ENCODE results near the gene MMP28. TPM values are rescaled to one million over a fixed set of nuclear protein-coding genes. Genes with fewer than 3 reads are reported as not detected.

Gene MMP28
- total and polyA plus RNA-seq, 2 donors (not counting 1 experiment from before 2014, with no cell fraction given) = 0.15 to 2.0 TPM

GRCh38 chr17:35742896-35743477, 52.5 kb downstream of the MMP28 start:
- DNase-seq (no peak), ATAC-seq (ENCODE audit: low read depth) (no peak)
- H2AFZ ChIP-seq (ENCODE audit: insufficient read depth, low read depth, low read length, poor library complexity, severe bottlenecking) = no peak overlapping the region
- H3K27me3 Mint-ChIP-seq = peaks cover 38% of the 10 kb centered on the region
- no peak overlapping the region for H3K27ac ChIP-seq (ENCODE audit: low read length in 2 of 2)
- H3K27ac Mint-ChIP-seq = no peak overlapping the region
- CTCF ChIA-PET = interaction anchor here (1.0 kb wide), 1 partner anchor 21 kb away, joined by 3 read pairs; no protein-coding TSS in a partner anchor
- H3K4me1 Mint-ChIP-seq = peaks cover 7% of the 10 kb centered on the region
- no peak overlapping the region for H3K4me2 ChIP-seq (replicated peaks; ENCODE audit: low read depth, low read length, poor library complexity, severe bottlenecking)
- POLR2A ChIA-PET = no interaction called here
- H3K9me3 Mint-ChIP-seq (ENCODE audit: insufficient read depth) = no peaks in the 10 kb centered on the region
- no peaks in the 10 kb centered on the region for H3K79me2 ChIP-seq (ENCODE audit: control insufficient read depth, insufficient read depth, low read length)
- 89% methylated on average over 4 of the region's 7 CpGs for WGBS (ENCODE audit: insufficient coverage)
- no peak overlapping the region for H3K4me3 ChIP-seq (ENCODE audit: control extremely low read depth in 1 of 5, extremely low read depth in 1 of 5, insufficient read depth in 1 of 5, low read depth in 2 of 5, low read length in 4 of 5)
- H4K20me1 ChIP-seq (ENCODE audit: control insufficient read depth, insufficient read depth, low read length, poor library complexity, severe bottlenecking) = no peaks in the 10 kb centered on the region
- no peak overlapping the region for H3K4me3 Mint-ChIP-seq
- intact Hi-C loops (cut with micrococcal nuclease) = no loop called here
- peaks cover 0 to 17% (median 0%) of the 10 kb centered on the region in 3 donors for H3K9me3 ChIP-seq (ENCODE audit: control extremely low read depth in 1 of 3, control insufficient read depth in 2 of 3, insufficient read depth in 1 of 3, low read length in 2 of 3)
- peaks cover 0 to 36% (median 9%) of the 10 kb centered on the region in 4 experiments for H3K27me3 ChIP-seq (replicated peaks in 1 of 4; ENCODE audit: control extremely low read depth in 1 of 4, control insufficient read depth in 3 of 4, insufficient read depth in 4 of 4, low read length in 3 of 4)
- TF ChIP-seq CTCF (IDR thresholded peaks at IDR 0.05) = no peak
- no peak for TF ChIP-seq EZH2 (IDR thresholded peaks at IDR 0.05; ENCODE audit: borderline replicate concordance, insufficient read depth, low read depth, low read length, poor library complexity, severe bottlenecking)
- H3K4me1 ChIP-seq (ENCODE audit: control insufficient read depth in 2 of 2, insufficient read depth in 2 of 2, low read length in 2 of 2) = peaks cover 0 to 8% of the 10 kb centered on the region in 2 donors
- H3K9ac ChIP-seq (ENCODE audit: low read length) = no peak overlapping the region
- H3K36me3 ChIP-seq (replicated peaks in 1 of 2; ENCODE audit: control extremely low read depth in 1 of 2, control insufficient read depth in 1 of 2, extremely low read depth in 1 of 2, insufficient read depth in 2 of 2, low read length in 1 of 2) = no peaks in the 10 kb centered on the region

- H3K9me3 ChIP-seq (ENCODE audit: control extremely low read depth in 1 of 3, control insufficient read depth in 2 of 3, insufficient read depth in 1 of 3, low read length in 2 of 3) = peaks cover 0 to 12% (median 0%) of the 10 kb centered on the region in 3 donors
- CTCF ChIA-PET = no interaction called here
- no peak overlapping the region for H3K4me2 ChIP-seq (replicated peaks; ENCODE audit: low read depth, low read length, poor library complexity, severe bottlenecking)
- peaks cover 0 to 31% (median 6%) of the 10 kb centered on the region in 4 experiments for H3K27me3 ChIP-seq (replicated peaks in 1 of 4; ENCODE audit: control extremely low read depth in 1 of 4, control insufficient read depth in 3 of 4, insufficient read depth in 4 of 4, low read length in 3 of 4)
- Mint-ChIP-seq H3K27ac (no peak overlapping the region), H3K27me3 (peaks cover 37% of the 10 kb centered on the region), H3K4me1 (peaks cover 7% of the 10 kb centered on the region), H3K9me3 (ENCODE audit: insufficient read depth) (no peaks in the 10 kb centered on the region), H3K4me3 (no peak overlapping the region)
- no peaks in the 10 kb centered on the region for H3K79me2 ChIP-seq (ENCODE audit: control insufficient read depth, insufficient read depth, low read length)
- 100% methylated on average over 1 of the region's 7 CpGs for WGBS (ENCODE audit: insufficient coverage)
- H4K20me1 ChIP-seq (ENCODE audit: control insufficient read depth, insufficient read depth, low read length, poor library complexity, severe bottlenecking) = no peaks in the 10 kb centered on the region
- POLR2A ChIA-PET = no interaction called here
- no peak overlapping the region for H3K9ac ChIP-seq (ENCODE audit: low read length)
- no peak for TF ChIP-seq EZH2 (IDR thresholded peaks at IDR 0.05; ENCODE audit: borderline replicate concordance, insufficient read depth, low read depth, low read length, poor library complexity, severe bottlenecking)
- TF ChIP-seq CTCF (IDR thresholded peaks at IDR 0.05) = no peak
- H3K27ac ChIP-seq (ENCODE audit: low read length in 2 of 2) = no peak overlapping the region
- DNase-seq = no peak
- H2AFZ ChIP-seq (ENCODE audit: insufficient read depth, low read depth, low read length, poor library complexity, severe bottlenecking) = no peak overlapping the region
- no peak overlapping the region for H3K4me3 ChIP-seq (ENCODE audit: control extremely low read depth in 1 of 5, extremely low read depth in 1 of 5, insufficient read depth in 1 of 5, low read depth in 2 of 5, low read length in 4 of 5)
- H3K4me1 ChIP-seq (ENCODE audit: control insufficient read depth in 2 of 2, insufficient read depth in 2 of 2, low read length in 2 of 2) = peaks cover 0 to 8% of the 10 kb centered on the region in 2 donors
- H3K36me3 ChIP-seq (replicated peaks in 1 of 2; ENCODE audit: control extremely low read depth in 1 of 2, control insufficient read depth in 1 of 2, extremely low read depth in 1 of 2, insufficient read depth in 2 of 2, low read length in 1 of 2) = no peaks in the 10 kb centered on the region
- ATAC-seq (ENCODE audit: low read depth) = no peak
- intact Hi-C loops (cut with micrococcal nuclease) = no loop called here
Measured at GRCh38 chr17:35742496-35742895, 52.9 kb downstream of the MMP28 start.
